Hepatocyte (in vitro differentiated cells): Measurements from ENCODE around the gene IFI30.

ENCODE experiments used
- CTCF ChIP-seq: fragments of 200-600 bp; sonication (generic); IDR thresholded peaks from 2 replicates; pipeline ENCODE4 v1.5.1; 2016; ENCODE audit warnings: antibody characterized with exemption, mild to moderate bottlenecking; ENCODE audit not compliant: poor library complexity
- EZH2 ChIP-seq: fragments of 200-600 bp; sonication (generic); IDR thresholded peaks from 2 replicates; pipeline ENCODE4 v1.6.1; 2016; ENCODE audit warnings: antibody characterized with exemption, mild to moderate bottlenecking, borderline replicate concordance
- EZH2phosphoT487 ChIP-seq: fragments of 200-600 bp; sonication (generic); IDR thresholded peaks from one replicate; pipeline ENCODE4 v1.6.1; 2018; ENCODE audit warnings: antibody characterized with exemption, mild to moderate bottlenecking, low read depth, moderate library complexity; ENCODE audit not compliant: unreplicated experiment, severe bottlenecking

- TF ChIP-seq CTCF = no peak
- TF ChIP-seq EZH2 = no peak
- no peak for TF ChIP-seq EZH2phosphoT487
Measured at GRCh38 chr19:18194181-18194530, 20.5 kb downstream of the IFI30 start.
